Measurements from ENCODE around the gene PTPRN2. TPM values are rescaled to one million over a fixed set of nuclear protein-coding genes. Genes with fewer than 3 reads are reported as not detected.
A peak's percentile ranks its signal among the peaks of the same experiment; 100 is the strongest.

PTPRN2 gene
- total and polyA plus RNA-seq, 8 donors: 12.2 to 49.2 (median 31.8) TPM

- H3K4me1 ChIP-seq: no peaks in the 10 kb centered on the region
- FAIRE-seq (no peak), DNase-seq (peak in 1 of 6 donors; percentile 14), ATAC-seq (no peak)
- 86 to 90% methylated on average over 16 of the region's 16 CpGs for WGBS, 2 donors
- H3K36me3 ChIP-seq: no peaks in the 10 kb centered on the region
- intact Hi-C loops (cut with DNase I): no loop called here
- H3K27ac ChIP-seq: no peak overlapping the region
- H3K27me3 ChIP-seq: no peaks in the 10 kb centered on the region
- no peaks in the 10 kb centered on the region for H3K9me3 ChIP-seq
- H3K4me3 ChIP-seq: no peak overlapping the region
- TF ChIP-seq, protein P1, sequence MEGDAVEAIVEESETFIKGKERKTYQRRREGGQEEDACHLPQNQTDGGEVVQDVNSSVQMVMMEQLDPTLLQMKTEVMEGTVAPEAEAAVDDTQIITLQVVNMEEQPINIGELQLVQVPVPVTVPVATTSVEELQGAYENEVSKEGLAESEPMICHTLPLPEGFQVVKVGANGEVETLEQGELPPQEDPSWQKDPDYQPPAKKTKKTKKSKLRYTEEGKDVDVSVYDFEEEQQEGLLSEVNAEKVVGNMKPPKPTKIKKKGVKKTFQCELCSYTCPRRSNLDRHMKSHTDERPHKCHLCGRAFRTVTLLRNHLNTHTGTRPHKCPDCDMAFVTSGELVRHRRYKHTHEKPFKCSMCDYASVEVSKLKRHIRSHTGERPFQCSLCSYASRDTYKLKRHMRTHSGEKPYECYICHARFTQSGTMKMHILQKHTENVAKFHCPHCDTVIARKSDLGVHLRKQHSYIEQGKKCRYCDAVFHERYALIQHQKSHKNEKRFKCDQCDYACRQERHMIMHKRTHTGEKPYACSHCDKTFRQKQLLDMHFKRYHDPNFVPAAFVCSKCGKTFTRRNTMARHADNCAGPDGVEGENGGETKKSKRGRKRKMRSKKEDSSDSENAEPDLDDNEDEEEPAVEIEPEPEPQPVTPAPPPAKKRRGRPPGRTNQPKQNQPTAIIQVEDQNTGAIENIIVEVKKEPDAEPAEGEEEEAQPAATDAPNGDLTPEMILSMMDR (IDR thresholded peaks at IDR 0.05): no peak
Observed at GRCh38 chr7:158235862-158236261, 351.8 kb downstream of the PTPRN2 start.

DNA sequence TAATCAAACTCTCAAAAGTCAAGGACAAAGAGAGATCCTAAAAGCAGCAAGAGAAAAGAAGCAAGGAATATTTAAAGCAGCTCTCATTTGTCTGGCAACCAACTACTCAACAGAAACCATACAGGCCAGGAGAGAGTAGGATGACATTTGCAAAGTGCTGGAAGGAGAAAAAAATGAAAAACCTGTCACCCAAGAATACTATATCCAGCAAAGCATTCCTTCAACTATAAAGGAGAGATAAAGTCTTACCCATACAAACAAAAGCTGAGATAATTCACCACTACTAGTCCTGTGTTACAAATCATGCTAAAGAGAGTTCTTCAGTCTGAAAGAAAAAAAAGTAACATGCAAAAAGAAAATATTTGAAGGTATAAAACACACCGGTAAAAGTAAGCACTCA lies 357.7 kb downstream of the PTPRN2 start:
- Histone ChIP-seq H3K27ac (no peak overlapping the region), H3K27me3 (no peaks in the 10 kb centered on the region), H3K36me3 (no peaks in the 10 kb centered on the region), H3K4me1 (no peaks in the 10 kb centered on the region), H3K9me3 (peaks cover 0 to 6% (median 0%) of the 10 kb centered on the region in 4 donors), H3K4me3 (no peak overlapping the region)
- DNase-seq (no peak), ATAC-seq (no peak), FAIRE-seq (no peak)
- intact Hi-C loops (cut with DNase I): no loop called here
- 96 to 100% methylated on average over 1 of the region's 1 CpG for WGBS, 2 donors
- TF ChIP-seq, protein P1 (IDR thresholded peaks at IDR 0.05): no peak

DNA sequence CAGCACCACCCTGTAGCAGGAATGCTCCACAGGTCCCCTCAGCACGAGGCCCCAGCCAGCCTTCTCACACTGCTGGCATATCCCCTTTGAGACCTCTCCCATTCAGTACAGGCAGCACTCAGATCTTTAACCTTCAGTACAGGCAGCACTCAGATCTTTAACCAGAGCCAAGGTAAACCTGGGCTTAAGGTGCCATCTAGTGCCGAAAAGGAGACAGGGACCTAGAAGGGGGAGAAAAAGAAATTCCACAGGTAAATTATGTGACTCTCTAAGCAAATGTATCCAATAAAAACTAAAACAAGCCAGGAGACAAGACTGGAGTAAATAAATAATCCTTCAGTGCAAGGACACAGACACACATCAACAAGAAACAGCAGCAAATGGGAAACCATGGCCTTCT lies 358.6 kb downstream of the PTPRN2 start:
- H3K27ac ChIP-seq: no peak overlapping the region
- H3K4me3 ChIP-seq: no peak overlapping the region
- intact Hi-C loops (cut with DNase I): no loop called here
- peaks cover 0 to 6% (median 0%) of the 10 kb centered on the region in 4 donors for H3K9me3 ChIP-seq
- FAIRE-seq: no peak
- 58 to 62% methylated on average over 2 of the region's 2 CpGs for WGBS, 2 donors
- DNase-seq: no peak
- H3K4me1 ChIP-seq: no peaks in the 10 kb centered on the region
- no peaks in the 10 kb centered on the region for H3K27me3 ChIP-seq
- no peaks in the 10 kb centered on the region for H3K36me3 ChIP-seq
- TF ChIP-seq, protein P1 (IDR thresholded peaks at IDR 0.05): no peak
- ATAC-seq: no peak

- intact Hi-C loops (cut with DNase I): no loop called here
- H3K4me1 ChIP-seq: no peaks in the 10 kb centered on the region
- WGBS, 2 donors: 82 to 85% methylated on average over 1 of the region's 1 CpG
- H3K4me3 ChIP-seq: no peak overlapping the region
- H3K36me3 ChIP-seq: no peaks in the 10 kb centered on the region
- no peaks in the 10 kb centered on the region for H3K27me3 ChIP-seq
- no peak for FAIRE-seq
- H3K9me3 ChIP-seq: peaks cover 0 to 6% (median 0%) of the 10 kb centered on the region in 4 donors
- H3K27ac ChIP-seq: no peak overlapping the region
- no peak for DNase-seq
- no peak for ATAC-seq
- TF ChIP-seq, protein P1 (IDR thresholded peaks at IDR 0.05): no peak
Observed at GRCh38 chr7:158228131-158228530, 359.5 kb downstream of the PTPRN2 start.

DNA sequence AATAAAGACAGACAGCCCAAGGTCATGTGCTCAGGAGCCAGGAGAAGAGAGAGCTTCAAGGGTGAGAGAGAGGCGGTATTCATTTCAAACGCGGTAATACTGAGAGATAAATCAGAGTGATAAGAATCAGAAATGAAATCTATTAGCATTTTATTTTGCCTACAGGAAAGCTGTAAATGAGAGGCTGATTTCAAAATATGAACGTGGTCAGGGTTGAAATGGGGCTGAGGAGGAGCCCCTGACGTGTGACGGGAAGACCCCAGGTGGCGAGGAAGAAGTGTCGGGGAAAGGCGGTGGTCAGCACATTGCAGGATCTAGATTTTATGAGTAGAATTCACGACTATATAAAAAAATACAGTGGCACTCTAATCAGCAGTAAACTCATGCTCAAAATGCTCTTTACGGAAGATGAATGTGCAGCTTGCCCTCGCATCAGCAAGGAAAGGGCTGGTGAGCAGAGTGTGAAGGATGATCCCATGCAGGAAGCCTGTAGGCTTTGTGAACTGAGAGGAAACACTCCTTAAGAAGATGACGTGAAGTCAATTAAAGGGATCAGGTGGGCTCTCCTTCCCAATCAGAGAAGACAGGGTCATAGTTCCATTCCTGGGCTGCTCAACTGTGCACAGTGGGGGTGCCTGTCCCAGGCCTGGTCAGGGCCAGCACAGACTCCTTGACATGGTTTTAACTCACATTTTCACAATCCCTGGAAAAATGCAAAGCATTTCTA lies 360.2 kb downstream of the PTPRN2 start:
- intact Hi-C loops (cut with DNase I): no loop called here
- no peaks in the 10 kb centered on the region for H3K4me1 ChIP-seq
- no peak overlapping the region for H3K4me3 ChIP-seq
- TF ChIP-seq, protein P1 (IDR thresholded peaks at IDR 0.05): no peak
- peaks cover 0 to 6% (median 0%) of the 10 kb centered on the region in 4 donors for H3K9me3 ChIP-seq
- WGBS, 2 donors: 75 to 79% methylated on average over 13 of the region's 13 CpGs
- DNase-seq (no peak), ATAC-seq (no peak), FAIRE-seq (no peak)
- no peaks in the 10 kb centered on the region for H3K27me3 ChIP-seq
- H3K27ac ChIP-seq: no peak overlapping the region
- no peaks in the 10 kb centered on the region for H3K36me3 ChIP-seq
